ENCODE measurements around the gene TLE5. TPM values are rescaled to one million over a fixed set of nuclear protein-coding genes. Genes with fewer than 3 reads are reported as not detected.

TLE5 gene
- total and polyA plus RNA-seq, 9 of the 15 experiments (the other 6 are each of a cell fraction or from before 2014, with no cell fraction given): 2.0 to 347 (median 235) TPM

- no peak for TF ChIP-seq ELK3 (CRISPR knock-in tag; IDR thresholded peaks at IDR 0.05)
These were observed at the start of gene TLE5 (continued) for GRCh38 chr19:3062165-3063105.

GRCh38 chr19:3111586-3112247 lies 49.4 kb upstream of the TLE5 start:
- CTCF ChIA-PET (ENCODE audit: low intra/inter-chr PET ratio): no interaction called here
- no peak overlapping the region for H3K4me2 ChIP-seq (ENCODE audit: insufficient read depth, low read length)
- no peak for TF ChIP-seq RERE (CRISPR knock-in tag; IDR thresholded peaks at IDR 0.05; ENCODE audit: borderline replicate concordance)

More at GRCh38 chr19:3111586-3112247, 49.4 kb upstream of the TLE5 start:
- in situ Hi-C loops (cut with MboI) (no loop called here), intact Hi-C loops (cut with micrococcal nuclease) (no loop called here)
- ATAC-seq (no peak), DNase-seq (ENCODE audit: extremely low read depth in 1 of 4, low spot score in 3 of 4) (no peak), FAIRE-seq (no peak)
- Histone ChIP-seq H4K20me1 (replicated peaks; ENCODE audit: control insufficient read depth, insufficient read depth, low read length) (no peaks in the 10 kb centered on the region; the same call in none of the 2 replicates), H2AFZ (ENCODE audit: low read depth, low read length) (no peak overlapping the region), H3K9me3 (replicated peaks; ENCODE audit: control insufficient read depth, insufficient read depth, low read depth, low read length) (no peaks in the 10 kb centered on the region), H3K79me2 (ENCODE audit: control insufficient read depth, insufficient read depth, low read length) (peaks cover 37% of the 10 kb centered on the region), H3K9me1 (ENCODE audit: control insufficient read depth, insufficient read depth, low read length) (no peaks in the 10 kb centered on the region), H3K36me3 (ENCODE audit: control insufficient read depth, insufficient read depth, low read length) (peaks cover 24% of the 10 kb centered on the region; the same call in 1 of the 3 replicates), H3K27me3 (ENCODE audit: control insufficient read depth in 2 of 2, insufficient read depth in 2 of 2, low read length in 2 of 2) (no peaks in the 10 kb centered on the region), H3K27ac (ENCODE audit: extremely low read depth, low read depth, low read length) (no peak overlapping the region), H3K4me1 (replicated peaks in 1 of 2; ENCODE audit: control insufficient read depth in 2 of 2, insufficient read depth in 2 of 2, low read length in 2 of 2) (peaks cover 2 to 72% of the 10 kb centered on the region in 2 experiments; a peak in 3 of 5 replicates), H3K9ac (ENCODE audit: insufficient read depth in 1 of 2, low read depth in 2 of 2, low read length in 2 of 2) (peak overlapping the region in 1 of 2 experiments; percentile 1; a peak in 1 of 4 replicates), H3K4me3 (no peak overlapping the region)
- POLR2A ChIA-PET: no interaction called here
- no TSS peak for BruUV-seq (replicated peaks)
- WGBS (ENCODE audit: insufficient coverage, low coverage, missing lambda C conversion rate): 87% methylated on average over 16 of the region's 17 CpGs

Measured in K562 (cell line).